Neuronal stem cell (in vitro differentiated cells): Measurements from ENCODE around the gene HOXD9.
A peak's percentile ranks its signal among the peaks of the same experiment; 100 is the strongest.

Experiments used
- DNase-seq: peaks from one replicate; pipeline ENCODE4 v3.0.0-alpha.2; 2013; ENCODE audit warnings: low spot score
- H2AFZ ChIP-seq: one replicate; pipeline ENCODE4 v1.6.1; 2013; ENCODE audit warnings: mild to moderate bottlenecking, low read length, inconsistent platforms
- H2AK5ac ChIP-seq: 2 replicates; pipeline ENCODE4 v1.6.1; 2013; ENCODE audit warnings: low read depth, mild to moderate bottlenecking, inconsistent platforms, low read length, moderate library complexity, mixed read lengths
- H2BK120ac ChIP-seq: 2 replicates; pipeline ENCODE4 v1.6.1; 2013; ENCODE audit warnings: low read depth, mild to moderate bottlenecking, inconsistent platforms, low read length, moderate library complexity, mixed read lengths
- H2BK12ac ChIP-seq: one replicate; pipeline ENCODE4 v1.6.1; 2013; ENCODE audit warnings: low read length, inconsistent platforms
- H2BK15ac ChIP-seq: 2 replicates; pipeline ENCODE4 v1.6.1; 2013; ENCODE audit warnings: mild to moderate bottlenecking, low read length, inconsistent platforms, mixed read lengths
- H2BK5ac ChIP-seq: one replicate; pipeline ENCODE4 v1.6.1; 2013; ENCODE audit warnings: inconsistent platforms, mild to moderate bottlenecking, low read length, moderate library complexity
- H3K14ac ChIP-seq: one replicate; pipeline ENCODE4 v1.6.1; 2013; ENCODE audit warnings: low read length, inconsistent platforms
- H3K18ac ChIP-seq: 2 replicates; pipeline ENCODE4 v1.6.1; 2013; ENCODE audit warnings: low read length, inconsistent platforms
- H3K23ac ChIP-seq: 2 replicates; pipeline ENCODE4 v1.6.1; 2013; ENCODE audit warnings: low read depth, mild to moderate bottlenecking, mixed read lengths, low read length, inconsistent platforms; ENCODE audit not compliant: poor library complexity
- H3K27ac ChIP-seq: replicated peaks from 3 replicates; pipeline ENCODE4 v1.5.1; 2013; ENCODE audit warnings: low read length, inconsistent platforms
- H3K27me3 ChIP-seq, 3 experiments: 2 replicates each; pipeline ENCODE4 v1.6.1; 2013; ENCODE audit warnings: low read length in 3 of 3, mild to moderate bottlenecking in 2 of 3, inconsistent platforms in 1 of 3, low read depth in 1 of 3, mixed read lengths in 1 of 3, moderate library complexity in 1 of 3; ENCODE audit not compliant: control insufficient read depth in 3 of 3, insufficient read depth in 3 of 3
- H3K36me3 ChIP-seq, 2 donors: replicated peaks in 1 of 2; 2 replicates each; pipeline ENCODE4 v1.6.1; 2013; ENCODE audit warnings: low read length in 2 of 2; ENCODE audit not compliant: control insufficient read depth in 2 of 2, insufficient read depth in 2 of 2
- H3K4ac ChIP-seq: 2 replicates; pipeline ENCODE4 v1.6.1; 2013; ENCODE audit warnings: inconsistent platforms, mild to moderate bottlenecking, low read length, moderate library complexity
- H3K4me1 ChIP-seq, 2 donors: 1 replicate in 1 of 2; 2 replicates in 1 of 2; pipeline ENCODE4 v1.6.1; 2013; ENCODE audit warnings: low read length in 2 of 2, low read depth in 1 of 2; ENCODE audit not compliant: control insufficient read depth in 2 of 2, insufficient read depth in 1 of 2
- H3K4me2 ChIP-seq: one replicate; pipeline ENCODE4 v1.6.1; 2013; ENCODE audit warnings: mild to moderate bottlenecking, low read length, inconsistent platforms; ENCODE audit not compliant: insufficient read depth, poor library complexity, severe bottlenecking
- H3K4me3 ChIP-seq, 2 donors: 2 replicates each; pipeline ENCODE4 v1.5.1; 2013; ENCODE audit warnings: low read length in 2 of 2, mild to moderate bottlenecking in 2 of 2, inconsistent platforms in 1 of 2, moderate library complexity in 1 of 2
- H3K79me1 ChIP-seq: one replicate; pipeline ENCODE4 v1.6.1; 2013; ENCODE audit warnings: low read depth, mild to moderate bottlenecking, inconsistent platforms, low read length, moderate library complexity
- H3K9ac ChIP-seq: one replicate; pipeline ENCODE4 v1.6.1; 2013; ENCODE audit warnings: mild to moderate bottlenecking, low read depth, low read length, inconsistent platforms; ENCODE audit not compliant: poor library complexity
- H3K9me3 ChIP-seq, 2 donors: replicated peaks in 1 of 2; 2 replicates each; pipeline versions ENCODE3 to v1.6.1; 2013; ENCODE audit warnings: low read length in 2 of 2, mild to moderate bottlenecking in 2 of 2, inconsistent platforms in 1 of 2, low read depth in 1 of 2, mixed read lengths in 1 of 2, moderate library complexity in 1 of 2; ENCODE audit not compliant: control insufficient read depth in 2 of 2, insufficient read depth in 1 of 2
- H4K8ac ChIP-seq: one replicate; pipeline ENCODE4 v1.6.1; 2013; ENCODE audit warnings: low read depth, mild to moderate bottlenecking, inconsistent platforms, low read length, moderate library complexity
- H4K91ac ChIP-seq: one replicate; pipeline ENCODE4 v1.6.1; 2013; ENCODE audit warnings: low read length, low read depth, mild to moderate bottlenecking, inconsistent platforms; ENCODE audit not compliant: poor library complexity
- WGBS, 2 donors: extraction: QIAGEN DNeasy Blood & Tissue Kit; methylation state at CpG; one replicate each; pipeline ENCODE4 v1.1.7; 2013; ENCODE audit warnings: missing lambda C conversion rate in 2 of 2, mixed read lengths in 1 of 2; ENCODE audit not compliant: insufficient read length in 2 of 2, insufficient replicate concordance in 1 of 2; ENCODE audit errors: extremely low coverage in 2 of 2; 5-methylcytosine and 5-hydroxymethylcytosine counted together

HOXD9 gene

GRCh38 chr2:176083796-176084261 lies 38.7 kb upstream of the HOXD9 start, which contains the start of gene EVX2:
TSS of gene EVX2 (minus strand) at chr2:176083962. CDS start at chr2:176083776, 186 bp downstream.
- Histone ChIP-seq H3K27ac (no peak within 1 kb of the TSS), H2AK5ac (no peak within 1 kb of the TSS), H3K14ac (no peak within 1 kb of the TSS), H4K8ac (no peak within 1 kb of the TSS), H3K79me1 (no peaks in the 10 kb centered on the region), H3K36me3 (no peaks in the 10 kb centered on the region), H2BK12ac (no peak within 1 kb of the TSS), H3K18ac (no peak within 1 kb of the TSS), H2AFZ (peak within 1 kb of the TSS; percentile 79), H3K4me2 (no peak within 1 kb of the TSS), H2BK15ac (no peak within 1 kb of the TSS), H3K27me3 (peaks cover 62 to 100% (median 98%) of the 10 kb centered on the region in 3 experiments), H4K91ac (no peak within 1 kb of the TSS), H3K4me1 (peaks cover 0 to 4% of the 10 kb centered on the region in 2 donors), H3K4ac (no peak within 1 kb of the TSS), H3K9ac (no peak within 1 kb of the TSS), H3K4me3 (no peak within 1 kb of the TSS), H3K9me3 (peaks cover 0 to 4% of the 10 kb centered on the region in 2 donors), H2BK5ac (no peak within 1 kb of the TSS), H2BK120ac (no peak within 1 kb of the TSS), H3K23ac (no peak within 1 kb of the TSS)
- no peak for DNase-seq
- no CpG with 5 or more reads among the region's 27 CpGs for WGBS, 2 donors

GRCh38 chr2:176084611-176085119 lies 37.9 kb upstream of the HOXD9 start:
- H3K79me1 ChIP-seq, result no peaks in the 10 kb centered on the region
- no peak overlapping the region for H3K18ac ChIP-seq
- H3K9me3 ChIP-seq, result peaks cover 0 to 3% of the 10 kb centered on the region in 2 donors
- H2AK5ac ChIP-seq, result no peak overlapping the region
- no peak overlapping the region for H3K27ac ChIP-seq
- peaks cover 0 to 3% of the 10 kb centered on the region in 2 donors for H3K4me1 ChIP-seq
- no peak overlapping the region for H3K4me2 ChIP-seq
- no peak overlapping the region for H2BK12ac ChIP-seq
- peaks cover 58 to 100% (median 98%) of the 10 kb centered on the region in 3 experiments for H3K27me3 ChIP-seq
- H4K91ac ChIP-seq, result no peak overlapping the region
- WGBS, 2 donors, result no CpG with 5 or more reads among the region's 26 CpGs
- DNase-seq, result no peak
- no peak overlapping the region for H3K4me3 ChIP-seq
- no peak overlapping the region for H3K4ac ChIP-seq
- no peak overlapping the region for H4K8ac ChIP-seq
- H3K23ac ChIP-seq, result no peak overlapping the region
- no peak overlapping the region for H3K9ac ChIP-seq
- no peak overlapping the region for H3K14ac ChIP-seq
- no peak overlapping the region for H2BK15ac ChIP-seq
- H2BK120ac ChIP-seq, result no peak overlapping the region
- peak overlapping the region; percentile 48 for H2AFZ ChIP-seq
- H3K36me3 ChIP-seq, result no peaks in the 10 kb centered on the region
- no peak overlapping the region for H2BK5ac ChIP-seq

- Histone ChIP-seq H3K23ac (no peak overlapping the region), H3K18ac (peak overlapping the region; percentile 25), H2BK120ac (no peak overlapping the region), H3K14ac (no peak overlapping the region), H2AK5ac (no peak overlapping the region), H3K4me2 (no peak overlapping the region), H2BK15ac (no peak overlapping the region), H3K79me1 (no peaks in the 10 kb centered on the region), H3K4me1 (peaks cover 0 to 3% of the 10 kb centered on the region in 2 donors), H3K27ac (no peak overlapping the region), H3K36me3 (no peaks in the 10 kb centered on the region), H3K9ac (no peak overlapping the region), H3K4me3 (no peak overlapping the region), H3K4ac (no peak overlapping the region), H2BK12ac (no peak overlapping the region), H3K9me3 (peaks cover 0 to 3% of the 10 kb centered on the region in 2 donors), H2BK5ac (no peak overlapping the region), H4K8ac (no peak overlapping the region), H4K91ac (no peak overlapping the region), H2AFZ (peak overlapping the region; percentile 48), H3K27me3 (peaks cover 63 to 100% (median 100%) of the 10 kb centered on the region in 3 experiments)
- no peak for DNase-seq
- no CpG with 5 or more reads among the region's 40 CpGs for WGBS, 2 donors
Measured at GRCh38 chr2:176085120-176085788, 37.3 kb upstream of the HOXD9 start.
